Sigmoid colon (tissue), 4 donors: ENCODE measurements around the gene IQCE.

Experiments used
- CTCF ChIP-seq, 4 experiments: fragments of 450-650 bp in 3 of 4; fragments of 200-600 bp in 1 of 4; IDR thresholded peaks; one replicate each; pipeline ENCODE4 v1.5.1; 2016 to 2019; ENCODE audit warnings: antibody characterized with exemption in 4 of 4, mild to moderate bottlenecking in 3 of 4, moderate library complexity in 2 of 4
- POLR2A ChIP-seq, 2 donors: fragments of 450-650 bp; IDR thresholded peaks; one replicate each; pipeline ENCODE4 v1.6.1; 2016; ENCODE audit warnings: antibody characterized with exemption in 2 of 2, mild to moderate bottlenecking in 2 of 2, moderate library complexity in 2 of 2
- POLR2AphosphoS5 ChIP-seq, 4 donors: sonication (generic); formaldehyde crosslinking; IDR thresholded peaks; one replicate each; pipeline ENCODE4 v1.6.1; 2017; ENCODE audit warnings: antibody characterized with exemption in 4 of 4

GRCh38 chr7:2554661-2555111 lies 4.1 kb upstream of the IQCE start:
- TF ChIP-seq CTCF (IDR thresholded peaks at IDR 0.05) (no peak), POLR2AphosphoS5 (IDR thresholded peaks at IDR 0.05) (no peak), POLR2A (IDR thresholded peaks at IDR 0.05) (no peak)
